ENCODE data around the gene PARD3B. TPM values are rescaled to one million over a fixed set of nuclear protein-coding genes. Genes with fewer than 3 reads are reported as not detected.

The PARD3B gene
- total and polyA plus RNA-seq, 10 of the 15 experiments (the other 5 are each of a cell fraction or from before 2014, with no cell fraction given) = 0.01 to 0.54 (median 0.07) TPM; not detected in 7

DNA sequence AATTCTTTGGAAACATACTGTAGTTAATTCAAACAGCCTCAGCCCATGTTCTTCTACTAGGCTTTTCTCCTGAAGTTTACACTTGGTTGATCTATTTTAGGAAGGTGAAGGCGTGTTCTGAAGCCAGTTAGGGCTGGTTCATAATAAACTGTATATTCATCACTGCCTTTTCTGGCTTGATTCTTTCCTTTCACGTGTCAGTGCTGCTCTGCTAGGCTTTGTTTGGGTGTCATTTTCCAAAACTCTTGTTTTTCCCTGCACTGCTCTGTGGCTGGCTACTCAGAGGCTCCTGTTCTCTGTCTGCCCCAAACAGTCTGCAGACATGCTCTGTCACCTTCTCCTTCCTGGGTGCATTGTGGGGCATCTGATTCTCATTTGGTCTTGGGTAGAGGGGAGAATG, 136.1 kb downstream of the PARD3B start:
- Histone ChIP-seq H3K4me1 (ENCODE audit: control insufficient read depth, insufficient read depth, low read length) (no peaks in the 10 kb centered on the region), H3K27me3 (replicated peaks in 1 of 2; ENCODE audit: control insufficient read depth in 2 of 2, insufficient read depth in 2 of 2, low read length in 1 of 2) (no peaks in the 10 kb centered on the region), H3K4me2 (ENCODE audit: control insufficient read depth, insufficient read depth) (no peak overlapping the region), H3K9ac (ENCODE audit: control insufficient read depth, insufficient read depth, low read length) (no peak overlapping the region), H3K79me2 (ENCODE audit: control insufficient read depth, insufficient read depth, low read length) (no peaks in the 10 kb centered on the region), H3K4me3 (no peak overlapping the region), H2AFZ (ENCODE audit: control insufficient read depth, low read depth, low read length) (no peak overlapping the region), H3K36me3 (ENCODE audit: control insufficient read depth in 2 of 2, insufficient read depth in 2 of 2, low read length in 1 of 2) (no peaks in the 10 kb centered on the region), H3K9me3 (replicated peaks; ENCODE audit: control insufficient read depth, insufficient read depth, low read length) (no peaks in the 10 kb centered on the region), H3K27ac (ENCODE audit: control insufficient read depth, insufficient read depth) (no peak overlapping the region), H4K20me1 (ENCODE audit: control insufficient read depth, insufficient read depth) (no peaks in the 10 kb centered on the region)
- no peak for DNase-seq (ENCODE audit: low read depth, low spot score)
- CTCF ChIA-PET = no interaction called here
- 0% methylated on average over 2 of the region's 2 CpGs for WGBS (ENCODE audit: insufficient coverage, insufficient replicate concordance, low lambda C conversion rate, missing lambda C conversion rate)
- RAD21 ChIA-PET (ENCODE audit: unreplicated experiment) = no interaction called here
- ATAC-seq = no peak
- TF ChIP-seq, protein P1, sequence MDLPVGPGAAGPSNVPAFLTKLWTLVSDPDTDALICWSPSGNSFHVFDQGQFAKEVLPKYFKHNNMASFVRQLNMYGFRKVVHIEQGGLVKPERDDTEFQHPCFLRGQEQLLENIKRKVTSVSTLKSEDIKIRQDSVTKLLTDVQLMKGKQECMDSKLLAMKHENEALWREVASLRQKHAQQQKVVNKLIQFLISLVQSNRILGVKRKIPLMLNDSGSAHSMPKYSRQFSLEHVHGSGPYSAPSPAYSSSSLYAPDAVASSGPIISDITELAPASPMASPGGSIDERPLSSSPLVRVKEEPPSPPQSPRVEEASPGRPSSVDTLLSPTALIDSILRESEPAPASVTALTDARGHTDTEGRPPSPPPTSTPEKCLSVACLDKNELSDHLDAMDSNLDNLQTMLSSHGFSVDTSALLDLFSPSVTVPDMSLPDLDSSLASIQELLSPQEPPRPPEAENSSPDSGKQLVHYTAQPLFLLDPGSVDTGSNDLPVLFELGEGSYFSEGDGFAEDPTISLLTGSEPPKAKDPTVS (IDR thresholded peaks at IDR 0.05; ENCODE audit: low read depth, low read length) = no peak
- intact Hi-C loops (cut with micrococcal nuclease; ENCODE audit: unreplicated experiment) = no loop called here
- FAIRE-seq = no peak
- POLR2A ChIA-PET = no interaction called here
- SMC1A ChIA-PET (ENCODE audit: uncharacterized antibody, unreplicated experiment) = no interaction called here
- BruUV-seq (replicated peaks) = no TSS peak
- in situ Hi-C loops (cut with MboI) = no loop called here

DNA sequence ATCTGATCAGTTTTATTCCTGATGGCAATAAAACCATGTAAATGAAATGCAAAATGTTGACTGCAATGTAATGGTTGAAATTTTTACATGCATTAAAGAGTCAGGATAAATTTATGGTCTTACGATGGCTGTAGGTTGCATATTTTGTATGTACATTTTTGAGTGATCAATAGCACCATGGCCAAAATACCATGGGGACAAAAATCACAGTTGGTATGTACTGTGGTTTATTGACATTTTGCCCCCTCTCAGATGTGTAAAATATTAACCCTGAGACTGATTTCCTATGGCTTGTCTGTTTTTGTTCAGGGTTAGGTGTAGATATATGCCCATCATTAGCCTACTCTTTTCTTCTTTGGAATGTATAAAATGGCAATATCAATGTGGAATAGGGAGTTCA, 138.1 kb downstream of the PARD3B start:
- ChIA-PET POLR2A (no interaction called here), CTCF (no interaction called here), RAD21 (ENCODE audit: unreplicated experiment) (no interaction called here), SMC1A (ENCODE audit: uncharacterized antibody, unreplicated experiment) (no interaction called here)
- no peaks in the 10 kb centered on the region for H3K36me3 ChIP-seq (ENCODE audit: control insufficient read depth in 2 of 2, insufficient read depth in 2 of 2, low read length in 1 of 2)
- WGBS (ENCODE audit: insufficient coverage, insufficient replicate concordance, low lambda C conversion rate, missing lambda C conversion rate) = 4% methylated on average over 1 of the region's 1 CpG
- intact Hi-C loops (cut with micrococcal nuclease; ENCODE audit: unreplicated experiment) = no loop called here
- no peak overlapping the region for H3K4me3 ChIP-seq
- no peak overlapping the region for H2AFZ ChIP-seq (ENCODE audit: control insufficient read depth, low read depth, low read length)
- FAIRE-seq = no peak
- no peak for DNase-seq (ENCODE audit: low read depth, low spot score)
- no peak for ATAC-seq
- no peaks in the 10 kb centered on the region for H3K4me1 ChIP-seq (ENCODE audit: control insufficient read depth, insufficient read depth, low read length)
- BruUV-seq (replicated peaks) = no TSS peak
- H3K9ac ChIP-seq (ENCODE audit: control insufficient read depth, insufficient read depth, low read length) = no peak overlapping the region
- no peaks in the 10 kb centered on the region for H3K79me2 ChIP-seq (ENCODE audit: control insufficient read depth, insufficient read depth, low read length)
- in situ Hi-C loops (cut with MboI) = no loop called here
- H3K27me3 ChIP-seq (replicated peaks in 1 of 2; ENCODE audit: control insufficient read depth in 2 of 2, insufficient read depth in 2 of 2, low read length in 1 of 2) = no peaks in the 10 kb centered on the region
- H3K4me2 ChIP-seq (ENCODE audit: control insufficient read depth, insufficient read depth) = no peak overlapping the region
- no peak overlapping the region for H3K27ac ChIP-seq (ENCODE audit: control insufficient read depth, insufficient read depth)
- no peaks in the 10 kb centered on the region for H4K20me1 ChIP-seq (ENCODE audit: control insufficient read depth, insufficient read depth)
- H3K9me3 ChIP-seq (replicated peaks; ENCODE audit: control insufficient read depth, insufficient read depth, low read length) = no peaks in the 10 kb centered on the region
- TF ChIP-seq ZNF622 (IDR thresholded peaks at IDR 0.05) = no peak
- TF ChIP-seq SMARCA5 (IDR thresholded peaks at IDR 0.05) = no peak
- TF ChIP-seq HDAC6 (IDR thresholded peaks at IDR 0.05; ENCODE audit: unreplicated experiment) = no peak
- TF ChIP-seq, protein P2, sequence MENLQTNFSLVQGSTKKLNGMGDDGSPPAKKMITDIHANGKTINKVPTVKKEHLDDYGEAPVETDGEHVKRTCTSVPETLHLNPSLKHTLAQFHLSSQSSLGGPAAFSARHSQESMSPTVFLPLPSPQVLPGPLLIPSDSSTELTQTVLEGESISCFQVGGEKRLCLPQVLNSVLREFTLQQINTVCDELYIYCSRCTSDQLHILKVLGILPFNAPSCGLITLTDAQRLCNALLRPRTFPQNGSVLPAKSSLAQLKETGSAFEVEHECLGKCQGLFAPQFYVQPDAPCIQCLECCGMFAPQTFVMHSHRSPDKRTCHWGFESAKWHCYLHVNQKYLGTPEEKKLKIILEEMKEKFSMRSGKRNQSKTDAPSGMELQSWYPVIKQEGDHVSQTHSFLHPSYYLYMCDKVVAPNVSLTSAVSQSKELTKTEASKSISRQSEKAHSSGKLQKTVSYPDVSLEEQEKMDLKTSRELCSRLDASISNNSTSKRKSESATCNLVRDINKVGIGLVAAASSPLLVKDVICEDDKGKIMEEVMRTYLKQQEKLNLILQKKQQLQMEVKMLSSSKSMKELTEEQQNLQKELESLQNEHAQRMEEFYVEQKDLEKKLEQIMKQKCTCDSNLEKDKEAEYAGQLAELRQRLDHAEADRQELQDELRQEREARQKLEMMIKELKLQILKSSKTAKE (IDR thresholded peaks at IDR 0.05; ENCODE audit: low read depth, poor library complexity, severe bottlenecking) = no peak
- TF ChIP-seq SMAD5 (IDR thresholded peaks at IDR 0.05; ENCODE audit: low read depth) = no peak
- no peak for TF ChIP-seq BCL3 (IDR thresholded peaks at IDR 0.05; ENCODE audit: borderline replicate concordance, insufficient read depth, low read depth, low read length, poor library complexity, severe bottlenecking)
- TF ChIP-seq FOXM1 (IDR thresholded peaks at IDR 0.05; ENCODE audit: low read depth, low read length) = no peak
- TF ChIP-seq EGR1 (IDR thresholded peaks at IDR 0.05; ENCODE audit: borderline replicate concordance in 1 of 2, low read depth in 2 of 2, low read length in 2 of 2) = no peak
- no peak for TF ChIP-seq CBFB (IDR thresholded peaks at IDR 0.05; ENCODE audit: low read depth)
- no peak for TF ChIP-seq JUND (IDR thresholded peaks at IDR 0.05; ENCODE audit: low read depth, low read length)
